Astrocyte of the spinal cord (primary cell): Measurements from ENCODE around the gene CBY2.

Source experiments
- DNase-seq: peaks from one replicate; pipeline ENCODE4 v3.0.0; 2011; ENCODE audit warnings: low read depth, low spot score
- H3K4me3 ChIP-seq: 2 replicates; pipeline ENCODE4 v1.5.1; 2011; ENCODE audit warnings: low read depth, mild to moderate bottlenecking, low read length, moderate library complexity
- in situ Hi-C: cut with HindIII; loops from 2 replicates; pipeline ENCODE4 v1.10.0; 2017; ENCODE audit warnings: low sequenced_read_pairs
- TF ChIP-seq, protein P1 (sequence below): IDR thresholded peaks from 2 replicates; pipeline ENCODE4 v1.5.1; 2012; ENCODE audit warnings: low read depth, mild to moderate bottlenecking, low read length, inconsistent platforms

Gene CBY2

GRCh38 chr13:45711951-45712350, 9.8 kb downstream of the CBY2 start:
- H3K4me3 ChIP-seq, result no peak overlapping the region
- in situ Hi-C loops, result no loop called here
- DNase-seq, result no peak
- TF ChIP-seq, protein P1, sequence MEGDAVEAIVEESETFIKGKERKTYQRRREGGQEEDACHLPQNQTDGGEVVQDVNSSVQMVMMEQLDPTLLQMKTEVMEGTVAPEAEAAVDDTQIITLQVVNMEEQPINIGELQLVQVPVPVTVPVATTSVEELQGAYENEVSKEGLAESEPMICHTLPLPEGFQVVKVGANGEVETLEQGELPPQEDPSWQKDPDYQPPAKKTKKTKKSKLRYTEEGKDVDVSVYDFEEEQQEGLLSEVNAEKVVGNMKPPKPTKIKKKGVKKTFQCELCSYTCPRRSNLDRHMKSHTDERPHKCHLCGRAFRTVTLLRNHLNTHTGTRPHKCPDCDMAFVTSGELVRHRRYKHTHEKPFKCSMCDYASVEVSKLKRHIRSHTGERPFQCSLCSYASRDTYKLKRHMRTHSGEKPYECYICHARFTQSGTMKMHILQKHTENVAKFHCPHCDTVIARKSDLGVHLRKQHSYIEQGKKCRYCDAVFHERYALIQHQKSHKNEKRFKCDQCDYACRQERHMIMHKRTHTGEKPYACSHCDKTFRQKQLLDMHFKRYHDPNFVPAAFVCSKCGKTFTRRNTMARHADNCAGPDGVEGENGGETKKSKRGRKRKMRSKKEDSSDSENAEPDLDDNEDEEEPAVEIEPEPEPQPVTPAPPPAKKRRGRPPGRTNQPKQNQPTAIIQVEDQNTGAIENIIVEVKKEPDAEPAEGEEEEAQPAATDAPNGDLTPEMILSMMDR, result no peak

DNA sequence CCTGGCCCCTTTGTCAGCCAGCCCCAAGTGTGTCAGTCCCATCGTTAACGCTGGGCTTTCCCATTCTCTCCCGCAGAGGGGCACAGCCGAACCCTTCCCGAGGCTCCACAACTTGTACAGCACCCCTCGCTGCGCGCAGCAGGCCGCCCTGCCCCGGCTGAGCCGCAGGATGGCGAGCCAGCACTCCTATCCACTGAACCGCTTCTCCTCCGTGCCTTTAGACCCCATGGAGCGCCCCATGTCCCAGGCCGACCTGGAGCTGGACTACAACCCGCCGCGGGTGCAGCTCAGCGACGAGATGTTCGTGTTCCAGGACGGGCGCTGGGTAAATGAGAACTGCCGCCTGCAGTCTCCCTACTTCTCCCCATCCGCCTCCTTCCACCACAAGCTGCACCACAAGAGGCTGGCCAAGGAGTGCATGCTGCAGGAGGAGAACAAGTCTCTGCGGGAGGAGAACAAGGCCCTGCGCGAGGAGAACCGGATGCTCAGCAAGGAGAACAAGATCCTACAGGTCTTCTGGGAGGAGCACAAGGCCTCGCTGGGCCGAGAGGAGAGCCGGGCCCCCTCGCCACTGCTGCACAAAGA, 11.1 kb downstream of the CBY2 start:
- in situ Hi-C loops, result no loop called here
- TF ChIP-seq, protein P1, result no peak
- no peak overlapping the region for H3K4me3 ChIP-seq
- no peak for DNase-seq

DNA sequence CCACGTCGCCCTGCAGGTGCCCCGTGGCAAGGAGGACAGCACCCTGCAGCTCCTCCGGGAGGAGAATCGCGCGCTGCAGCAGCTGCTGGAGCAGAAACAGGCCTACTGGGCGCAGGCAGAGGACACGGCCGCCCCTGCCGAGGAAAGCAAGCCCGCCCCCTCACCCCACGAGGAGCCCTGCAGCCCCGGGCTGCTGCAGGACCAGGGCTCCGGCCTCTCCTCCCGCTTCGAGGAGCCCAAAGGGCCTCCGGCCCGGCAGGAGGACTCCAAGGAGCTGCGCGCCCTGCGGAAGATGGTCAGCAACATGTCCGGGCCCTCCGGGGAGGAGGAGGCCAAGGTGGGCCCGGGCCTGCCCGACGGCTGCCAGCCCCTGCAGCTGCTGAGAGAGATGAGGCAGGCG, 11.6 kb downstream of the CBY2 start:
- in situ Hi-C loops, result no loop called here
- DNase-seq, result no peak
- no peak overlapping the region for H3K4me3 ChIP-seq
- TF ChIP-seq, protein P1, result no peak

DNA sequence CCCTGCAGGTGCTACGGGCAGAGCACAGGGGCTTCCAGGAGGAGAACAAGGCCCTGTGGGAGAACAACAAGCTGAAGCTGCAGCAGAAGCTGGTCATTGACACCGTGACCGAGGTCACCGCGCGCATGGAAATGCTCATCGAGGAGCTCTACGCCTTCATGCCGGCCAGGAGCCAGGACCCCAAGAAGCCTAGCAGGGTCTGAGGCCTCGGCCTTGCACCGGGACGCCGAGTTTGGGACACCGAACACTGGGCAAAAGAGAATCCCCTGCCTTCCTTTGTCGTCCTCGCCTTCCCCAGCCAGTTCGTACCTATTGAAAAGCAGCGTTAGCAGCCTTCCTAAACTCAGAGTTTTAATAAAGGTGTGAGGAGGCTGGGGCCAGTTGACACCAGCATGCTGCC, 12.1 kb downstream of the CBY2 start:
- TF ChIP-seq, protein P1, result no peak
- in situ Hi-C loops, result no loop called here
- no peak for DNase-seq
- H3K4me3 ChIP-seq, result no peak overlapping the region

DNA sequence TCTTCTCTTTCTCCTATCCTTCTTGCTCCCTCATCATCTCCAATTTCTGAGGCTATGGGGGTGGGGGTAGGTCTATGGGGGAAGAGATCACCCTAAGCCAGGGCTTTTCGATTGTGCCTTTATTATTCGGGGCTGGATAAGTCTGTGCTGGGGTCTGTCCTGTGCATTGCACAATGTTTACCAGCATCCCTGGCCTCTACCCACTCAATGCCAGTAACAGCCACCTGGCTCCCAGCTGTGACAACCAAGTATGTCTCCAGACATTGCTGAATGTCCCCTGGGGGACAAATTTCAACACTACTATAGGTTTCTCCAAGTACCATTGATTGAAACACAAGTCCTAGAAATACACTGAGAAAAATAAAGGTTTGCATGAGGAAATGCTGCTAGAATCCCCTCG, 13.2 kb downstream of the CBY2 start:
- no peak overlapping the region for H3K4me3 ChIP-seq
- TF ChIP-seq, protein P1, result no peak
- in situ Hi-C loops, result no loop called here
- DNase-seq, result no peak

- TF ChIP-seq, protein P1, result no peak
- in situ Hi-C loops, result no loop called here
- no peak for DNase-seq
- H3K4me3 ChIP-seq, result no peak overlapping the region
These were observed 15.2 kb downstream of the CBY2 start for GRCh38 chr13:45717349-45717748.

- in situ Hi-C loops, result no loop called here
- TF ChIP-seq, protein P1, result peak; percentile 65
- no peak overlapping the region for H3K4me3 ChIP-seq
- DNase-seq, result peak; percentile 22
These were observed 15.9 kb downstream of the CBY2 start for GRCh38 chr13:45718063-45718462.
